HuH-7.5 (cell line): ENCODE measurements around the gene DNAH11.
"Not testable (repeated sequence)": the region's sequence is repeated elsewhere in the genome, so short reads cannot be mapped to it uniquely, and the experiment has no call there.

Experiments used
- DNase-seq: peaks from one replicate; pipeline ENCODE4 v3.0.0; 2011; ENCODE audit warnings: low spot score

DNAH11 gene

GRCh38 chr7:21887353-21887752 lies 344.5 kb downstream of the DNAH11 start:
- DNase-seq = no peak

DNA sequence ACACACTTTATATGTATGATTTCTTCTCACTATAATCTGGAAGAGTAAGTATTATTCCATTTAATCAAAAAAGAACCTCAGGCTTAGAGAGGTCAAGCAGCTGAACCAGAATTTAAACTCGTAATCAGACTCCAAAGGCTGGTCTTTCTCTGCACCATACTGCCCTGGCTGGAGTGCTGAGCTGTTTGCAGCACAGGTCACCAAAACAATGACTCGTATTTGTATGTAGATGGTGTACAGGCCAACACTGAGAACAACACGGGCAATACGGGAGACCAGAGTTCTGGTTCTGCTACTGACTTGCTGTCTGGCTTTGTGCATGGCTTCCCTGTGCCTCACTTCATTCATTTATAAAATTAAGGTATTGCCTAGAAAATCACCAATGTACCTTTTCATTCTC lies 344.9 kb downstream of the DNAH11 start:
- DNase-seq = no peak

GRCh38 chr7:21891291-21891690 lies 348.5 kb downstream of the DNAH11 start:
- DNase-seq = no peak

DNA sequence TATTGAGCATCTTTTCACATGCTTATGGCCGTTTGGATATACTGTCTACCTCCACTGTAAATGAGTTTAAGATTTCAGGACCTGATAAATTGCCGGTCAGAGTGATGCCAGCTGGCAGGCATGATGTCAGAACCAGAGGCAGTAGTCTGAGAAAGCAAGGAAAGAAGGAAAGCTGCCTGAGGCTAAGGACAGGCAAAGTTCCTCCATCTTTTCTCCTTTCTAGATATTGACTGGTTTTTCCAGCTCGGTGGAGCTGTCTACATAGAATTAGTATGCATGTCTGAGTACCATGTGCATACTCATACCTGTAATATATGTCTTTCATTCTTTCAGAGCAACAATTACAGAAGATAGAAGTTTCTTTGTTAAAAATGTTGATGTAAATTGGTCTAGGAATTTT lies 350.6 kb downstream of the DNAH11 start:
- no peak for DNase-seq

- no peak for DNase-seq
Measured at GRCh38 chr7:21898265-21898930, 355.6 kb downstream of the DNAH11 start.

- DNase-seq = no peak
Measured at GRCh38 chr7:21902240-21902639, 359.4 kb downstream of the DNAH11 start.

DNA sequence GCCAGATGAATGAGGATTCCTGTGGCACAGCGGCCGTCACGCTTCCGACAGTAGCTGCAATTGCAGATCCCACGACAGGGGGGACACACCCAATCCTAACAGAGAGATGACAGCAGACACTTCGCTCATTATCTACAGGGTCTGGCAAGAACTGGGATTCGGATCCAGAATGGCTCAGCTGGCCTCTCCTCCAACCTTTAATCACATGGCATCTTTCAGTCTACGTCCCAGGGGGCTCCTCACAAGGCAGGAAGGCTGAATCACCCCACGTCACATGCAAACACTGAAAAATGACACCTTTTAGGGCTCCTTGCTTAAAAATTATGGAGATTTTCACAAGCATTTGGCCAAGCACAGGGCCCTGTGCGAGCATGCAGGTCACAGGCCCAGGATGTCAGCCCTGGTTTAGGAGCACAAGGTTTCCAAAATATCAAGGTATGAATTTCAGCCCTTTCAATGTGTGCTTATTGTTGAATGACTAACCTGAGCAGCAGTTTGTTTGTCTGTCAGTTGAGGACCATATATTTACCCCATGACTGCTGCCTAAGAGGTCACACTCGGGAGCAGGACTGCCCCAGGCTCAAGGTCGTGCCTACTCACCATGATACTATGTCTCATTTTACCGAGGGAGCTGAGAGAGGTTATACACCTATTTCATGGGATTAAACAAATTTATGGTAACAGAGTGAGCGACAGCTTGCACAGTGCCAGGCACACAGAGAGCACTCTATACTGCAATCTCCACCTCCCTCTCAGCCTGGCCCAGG lies 360.4 kb downstream of the DNAH11 start:
- no peak for DNase-seq

- DNase-seq = no peak
Measured at GRCh38 chr7:21908746-21909145, 365.9 kb downstream of the DNAH11 start.

GRCh38 chr7:21910253-21910652 lies 367.4 kb downstream of the DNAH11 start:
- DNase-seq = no peak

- no peak for DNase-seq
Measured at GRCh38 chr7:21911341-21911875, 368.6 kb downstream of the DNAH11 start.

DNA sequence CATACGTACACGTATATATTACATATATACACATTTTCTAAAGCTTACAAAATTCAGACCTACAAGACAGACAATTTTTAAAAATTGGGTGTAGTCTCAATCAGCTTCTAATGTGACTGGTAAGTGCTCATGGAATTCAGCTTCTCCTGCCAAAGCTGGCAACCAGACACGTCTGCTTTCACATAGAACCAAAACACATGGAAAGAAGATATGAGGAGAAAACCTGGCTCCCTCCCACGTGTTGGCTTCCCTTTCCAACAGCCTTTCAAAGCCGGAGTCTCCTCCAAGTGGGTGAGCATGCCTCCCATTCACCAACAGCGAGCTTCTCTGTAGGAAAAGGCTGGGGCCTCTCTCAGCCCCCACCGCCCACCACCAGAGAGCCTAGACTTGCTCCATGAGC lies 369.5 kb downstream of the DNAH11 start:
- no peak for DNase-seq

DNA sequence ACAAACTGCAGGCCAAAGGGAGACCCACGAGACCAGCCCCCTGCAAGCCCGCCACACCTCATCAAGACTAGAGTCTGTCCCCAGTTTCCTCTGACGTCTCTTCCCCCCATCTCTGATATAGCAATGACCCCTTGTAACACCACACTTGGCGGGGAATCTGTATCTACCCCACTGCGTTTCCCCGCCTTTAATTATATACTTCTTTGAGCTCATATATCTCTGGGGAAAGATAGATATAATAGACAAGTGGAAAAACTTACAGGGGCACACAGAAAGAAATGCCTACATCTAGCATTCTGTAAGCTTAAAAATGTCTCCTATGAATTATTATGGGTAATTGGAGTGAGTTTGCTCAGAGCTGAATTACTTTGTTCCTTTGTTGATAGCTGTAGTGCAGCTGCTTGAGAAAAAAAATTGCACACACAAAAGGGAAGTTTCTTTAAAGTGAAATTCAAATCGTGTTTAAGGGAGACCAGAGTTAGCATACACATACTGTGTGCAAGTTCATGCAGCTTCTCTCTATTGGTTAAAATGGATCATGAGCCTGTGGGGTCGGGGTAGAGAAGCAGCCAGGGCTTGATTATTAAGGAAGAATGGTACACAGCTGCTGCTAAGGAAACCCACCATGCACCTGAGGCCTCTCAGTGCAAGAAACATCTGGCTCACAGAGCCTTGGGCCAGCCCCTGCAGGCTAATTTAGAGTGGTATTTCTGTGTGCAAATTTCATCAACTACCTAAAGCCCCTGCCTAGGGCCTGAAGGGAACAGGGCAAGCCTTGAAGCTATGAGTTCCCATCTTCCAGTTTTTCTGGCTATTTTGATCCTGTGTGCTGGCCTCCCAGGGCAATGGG lies 370.3 kb downstream of the DNAH11 start:
- DNase-seq = no peak

DNA sequence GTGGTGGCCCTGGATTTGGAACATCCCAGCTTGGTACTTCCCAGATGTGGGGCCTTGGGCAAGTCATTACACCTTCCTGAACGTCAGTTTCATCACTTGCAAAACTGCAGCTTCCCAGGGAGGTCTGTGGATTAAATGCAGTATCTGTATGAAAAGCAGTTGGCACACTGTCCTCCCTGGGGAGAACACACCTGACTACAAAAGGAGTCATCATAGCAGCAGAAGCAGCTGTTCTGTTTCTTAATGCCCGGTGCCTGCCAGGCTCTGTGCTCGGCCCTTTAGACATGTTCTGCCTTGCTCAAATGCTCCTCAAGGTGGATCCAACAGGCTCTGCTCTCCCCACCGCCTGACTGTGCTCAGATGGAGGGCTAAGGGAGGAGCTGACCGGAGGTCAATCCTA lies 371.8 kb downstream of the DNAH11 start:
- DNase-seq = no peak

GRCh38 chr7:21915140-21915539 lies 372.3 kb downstream of the DNAH11 start:
- DNase-seq = no peak

GRCh38 chr7:21916176-21916575 lies 373.3 kb downstream of the DNAH11 start:
- no peak for DNase-seq

- no peak for DNase-seq
Measured at GRCh38 chr7:21916629-21917028, 373.8 kb downstream of the DNAH11 start.

DNA sequence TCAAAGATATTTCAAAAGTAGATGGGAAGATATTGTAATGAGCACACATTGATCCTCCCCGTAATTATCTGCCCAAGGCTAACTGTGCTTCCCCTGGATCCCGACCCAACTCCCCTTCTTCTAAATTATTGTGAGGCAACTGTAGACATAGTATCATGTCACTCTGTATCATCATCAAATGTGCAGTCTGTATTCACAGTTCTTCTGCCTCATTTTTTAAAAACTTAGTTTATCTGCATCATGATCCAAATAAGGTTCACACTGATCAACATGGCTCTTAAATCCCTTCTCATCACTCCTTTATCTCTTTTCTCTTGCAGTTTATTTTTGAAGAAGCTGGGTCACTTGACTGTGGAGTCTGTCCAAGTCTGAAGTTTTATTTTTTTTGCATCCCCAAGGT lies 375.4 kb downstream of the DNAH11 start:
- no peak for DNase-seq

GRCh38 chr7:21920936-21921335 lies 378.1 kb downstream of the DNAH11 start:
- DNase-seq = no peak

GRCh38 chr7:21922605-21923004 lies 379.8 kb downstream of the DNAH11 start:
- DNase-seq = no peak

DNA sequence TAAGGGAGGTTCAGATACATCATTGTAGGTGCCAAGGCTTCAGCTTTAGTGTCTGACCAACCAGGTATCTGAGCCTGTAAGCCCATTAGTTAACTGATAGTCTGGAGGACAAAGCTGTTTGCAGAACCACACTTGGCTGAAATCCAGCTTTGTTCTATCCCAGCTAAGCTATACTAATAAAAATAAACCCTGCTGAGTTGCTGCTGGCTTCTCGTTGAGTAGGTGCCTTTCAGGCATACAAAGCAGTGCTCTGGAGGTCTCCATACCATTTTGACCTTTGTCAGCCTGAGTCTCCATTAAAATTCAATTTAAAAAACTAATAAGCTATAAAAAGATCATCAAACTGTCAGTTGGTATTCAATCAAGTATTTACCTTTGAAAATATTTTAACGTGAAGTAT lies 380.8 kb downstream of the DNAH11 start:
- no peak for DNase-seq

- no peak for DNase-seq
Measured at GRCh38 chr7:21926448-21926847, 383.6 kb downstream of the DNAH11 start.

GRCh38 chr7:21927693-21928092 lies 384.9 kb downstream of the DNAH11 start:
- DNase-seq = no peak

DNA sequence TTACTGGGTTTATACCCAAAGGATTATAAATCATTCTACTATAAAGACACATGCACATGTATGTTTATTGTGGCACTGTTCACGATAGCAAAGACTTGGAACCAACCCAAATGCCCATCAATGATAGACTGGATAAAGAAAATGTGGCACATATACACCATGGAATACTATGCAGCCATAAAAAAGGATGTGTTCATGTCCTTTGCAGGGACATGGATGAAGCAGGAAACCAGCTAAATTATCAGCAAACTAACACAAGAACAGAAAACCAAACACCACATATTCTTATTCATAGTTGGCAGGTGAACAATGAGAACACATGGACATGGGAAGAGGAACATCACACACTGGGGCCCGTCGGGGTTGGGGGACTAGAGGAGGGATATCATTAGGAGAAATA lies 390.5 kb downstream of the DNAH11 start:
- not testable (repeated sequence) for DNase-seq
